Activated naive CD4-positive, alpha-beta T cell (primary cell): ENCODE results near the gene LIPI.
"Not testable (repeated sequence)": the region's sequence is repeated elsewhere in the genome, so short reads cannot be mapped to it uniquely, and the experiment has no call there.

ENCODE experiments used
- DNase-seq, 4 experiments: peaks; one replicate each; lab custom pipeline; 2025; lab: John Stamatoyannopoulos, UW

LIPI gene

DNA sequence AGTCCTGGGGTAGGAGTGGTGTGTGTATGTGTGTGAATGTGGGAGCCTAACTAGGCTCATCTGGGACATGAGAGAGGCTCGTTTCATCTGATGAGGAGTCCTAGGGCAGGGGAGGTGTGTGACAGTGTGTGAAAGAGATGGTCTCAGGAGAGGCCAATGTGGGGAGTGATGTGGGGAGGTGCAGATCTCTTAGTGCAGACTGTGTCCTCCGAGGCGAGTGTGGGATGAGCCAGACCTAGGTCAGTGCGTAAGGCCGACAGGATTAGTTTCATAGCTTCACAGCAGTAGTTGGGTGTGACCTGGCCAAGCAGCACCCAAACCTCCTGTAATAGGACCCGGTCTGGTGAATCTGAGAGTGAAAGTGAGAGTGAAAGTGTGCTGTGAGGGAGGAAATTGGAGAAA, 94.7 kb downstream of the LIPI start:
- DNase-seq = no peak

DNA sequence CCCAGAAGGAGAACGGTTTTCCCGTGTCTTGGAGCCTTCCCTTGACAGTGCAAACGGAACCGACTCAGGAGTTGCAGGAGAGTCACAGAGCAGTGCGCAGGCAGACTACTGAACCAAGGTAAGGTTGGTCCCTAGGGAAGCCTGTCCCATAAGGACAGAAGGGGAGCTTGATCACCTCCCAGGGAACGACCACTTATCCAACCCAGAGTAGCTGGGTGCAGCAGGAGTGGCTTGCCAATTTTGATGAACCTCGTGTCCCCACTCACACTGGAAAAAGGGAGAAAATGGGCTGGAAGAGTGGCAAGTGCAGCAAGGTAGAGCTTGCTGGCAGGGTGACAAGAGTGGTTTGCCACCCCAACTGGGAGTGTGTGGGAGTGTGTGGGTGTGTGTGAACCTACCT, 95.1 kb downstream of the LIPI start:
- DNase-seq = no peak

DNA sequence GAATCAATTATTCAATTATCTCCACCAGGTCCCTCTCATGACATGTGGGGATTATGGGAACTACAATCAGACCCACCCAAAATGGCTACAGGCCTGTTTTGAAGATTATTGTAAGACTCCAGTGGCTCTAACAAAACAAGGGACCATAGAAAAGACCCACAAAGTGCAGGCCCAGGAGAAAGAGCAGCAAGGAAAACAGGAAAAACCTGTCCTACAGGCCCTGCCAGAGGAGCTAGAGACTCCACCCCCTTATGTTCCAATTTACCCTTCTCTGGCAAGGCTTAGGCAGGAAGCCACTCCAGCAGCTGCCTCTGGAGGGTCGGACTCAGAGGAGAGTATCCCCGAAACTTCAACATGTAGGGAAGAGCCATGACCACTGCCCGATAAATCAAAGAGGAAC, 96.5 kb downstream of the LIPI start:
- DNase-seq = no peak

DNA sequence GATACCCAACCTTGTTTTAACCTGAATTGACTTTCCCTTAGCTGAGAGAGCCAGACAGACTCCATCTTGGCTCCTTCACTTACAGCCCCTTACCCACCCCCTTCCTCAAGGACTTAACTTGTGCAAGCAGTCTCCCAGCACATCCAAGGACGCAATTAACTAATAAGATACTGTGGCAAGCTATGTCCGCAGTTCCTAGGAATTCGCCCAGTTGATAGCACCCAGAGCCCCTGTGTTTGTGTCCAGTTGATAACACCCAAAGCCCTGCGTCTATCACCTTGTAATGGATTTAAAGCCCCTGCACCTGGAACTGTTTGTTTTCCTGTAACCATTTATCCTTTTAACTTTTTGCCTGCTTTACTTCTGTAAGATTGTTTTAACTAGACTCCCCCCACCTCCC, 106.2 kb downstream of the LIPI start:
- DNase-seq = not testable (repeated sequence)

DNA sequence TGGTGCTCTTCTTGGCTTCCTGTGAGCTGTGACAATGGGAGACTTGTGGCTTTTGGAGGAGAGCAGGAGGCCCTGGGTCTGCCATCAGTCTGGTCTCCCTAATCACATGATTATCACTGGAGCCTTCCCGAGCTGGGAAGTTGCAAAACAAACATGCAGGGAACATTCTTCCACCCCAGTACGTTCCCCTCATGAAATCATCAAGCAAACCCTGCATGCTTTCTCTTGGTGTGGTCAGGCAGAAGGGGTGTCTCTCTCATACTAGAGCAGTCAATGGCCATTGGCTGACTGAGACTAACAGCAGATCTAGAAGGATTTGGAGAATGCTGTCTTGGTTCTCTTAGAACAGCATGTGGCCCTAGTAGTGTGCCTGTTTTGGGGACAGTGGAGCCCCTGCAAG, 111.2 kb downstream of the LIPI start:
- DNase-seq = no peak

DNA sequence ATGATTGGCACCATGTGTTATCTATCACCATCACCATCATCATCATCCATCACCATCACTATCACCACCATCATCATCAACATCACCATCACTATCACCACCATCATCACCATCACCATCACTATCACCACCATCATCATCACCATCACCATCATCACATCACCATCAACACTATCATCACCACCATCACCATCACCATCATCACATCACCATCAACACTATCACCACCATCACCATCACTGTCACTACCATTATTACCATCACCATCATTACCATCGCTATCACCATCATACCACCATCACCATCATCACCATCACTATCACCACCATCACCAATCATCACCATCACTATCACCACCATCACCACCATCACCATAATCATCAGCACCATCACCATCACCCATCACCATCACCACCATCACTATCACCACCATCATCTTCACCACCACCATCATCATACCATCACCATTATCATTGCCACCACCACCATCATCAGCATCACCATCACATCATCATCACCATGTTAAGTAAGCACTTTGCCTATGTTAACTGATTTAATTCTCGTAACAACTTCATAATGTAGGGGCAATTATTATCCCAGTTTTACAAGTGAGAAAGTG, 112.8 kb downstream of the LIPI start:
- DNase-seq = no peak

DNA sequence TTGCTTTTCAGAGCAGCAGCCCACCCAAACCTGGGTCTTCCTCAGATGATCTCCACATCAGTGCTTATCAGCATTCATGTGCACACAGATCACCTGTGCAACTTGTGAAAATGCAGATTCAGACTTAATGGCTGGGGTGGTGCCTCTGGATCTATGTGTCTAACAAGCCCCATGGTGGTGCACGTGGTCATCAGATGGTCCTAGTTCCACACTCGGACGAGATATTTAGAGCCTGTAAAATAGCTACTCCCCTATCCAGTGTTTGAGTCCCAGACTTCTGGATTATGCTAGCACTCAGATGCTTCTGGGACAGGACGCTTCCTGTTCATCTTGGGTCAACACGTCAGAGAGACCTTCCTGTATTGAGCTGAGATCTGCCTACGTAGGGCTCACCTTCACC, 114.2 kb downstream of the LIPI start:
- no peak for DNase-seq

DNA sequence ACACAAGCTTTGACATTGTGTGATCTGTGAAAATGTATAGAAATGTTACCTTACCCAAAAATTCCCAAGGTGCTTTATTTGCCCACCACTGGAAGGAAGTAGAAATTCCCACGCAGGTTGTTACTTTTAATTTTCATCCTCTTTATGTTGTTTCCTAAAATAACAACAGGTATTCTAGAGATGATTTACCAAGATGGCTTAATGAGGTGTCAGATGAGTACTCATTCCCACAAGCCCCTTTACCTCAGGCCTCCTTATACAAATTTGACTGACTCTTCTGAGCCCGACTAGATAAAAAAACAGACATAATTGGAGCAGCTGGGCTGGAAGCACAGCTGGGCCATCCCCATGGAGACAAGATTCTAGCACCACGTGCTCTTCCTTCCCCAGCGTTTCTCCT, 114.6 kb downstream of the LIPI start:
- no peak for DNase-seq

DNA sequence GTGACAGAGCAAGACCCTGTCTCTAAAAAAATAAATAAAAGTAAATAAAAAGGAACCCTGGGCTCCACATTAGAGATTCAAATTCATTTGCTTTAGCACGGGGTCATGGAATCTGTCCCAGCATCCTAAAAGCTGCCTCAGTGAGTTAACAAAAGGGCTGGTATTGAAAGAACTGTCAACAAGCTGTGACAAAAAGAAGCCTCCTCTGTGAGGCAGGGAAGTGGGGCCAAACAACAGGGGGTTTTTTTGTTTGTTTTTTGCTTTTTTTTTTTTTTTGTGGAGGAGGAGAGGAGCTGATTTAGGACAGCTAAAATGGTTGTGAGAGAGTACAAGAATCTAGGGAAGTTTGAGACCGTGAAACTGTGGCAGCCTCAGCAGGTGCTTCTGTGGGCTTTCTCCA, 115.7 kb downstream of the LIPI start:
- no peak for DNase-seq

DNA sequence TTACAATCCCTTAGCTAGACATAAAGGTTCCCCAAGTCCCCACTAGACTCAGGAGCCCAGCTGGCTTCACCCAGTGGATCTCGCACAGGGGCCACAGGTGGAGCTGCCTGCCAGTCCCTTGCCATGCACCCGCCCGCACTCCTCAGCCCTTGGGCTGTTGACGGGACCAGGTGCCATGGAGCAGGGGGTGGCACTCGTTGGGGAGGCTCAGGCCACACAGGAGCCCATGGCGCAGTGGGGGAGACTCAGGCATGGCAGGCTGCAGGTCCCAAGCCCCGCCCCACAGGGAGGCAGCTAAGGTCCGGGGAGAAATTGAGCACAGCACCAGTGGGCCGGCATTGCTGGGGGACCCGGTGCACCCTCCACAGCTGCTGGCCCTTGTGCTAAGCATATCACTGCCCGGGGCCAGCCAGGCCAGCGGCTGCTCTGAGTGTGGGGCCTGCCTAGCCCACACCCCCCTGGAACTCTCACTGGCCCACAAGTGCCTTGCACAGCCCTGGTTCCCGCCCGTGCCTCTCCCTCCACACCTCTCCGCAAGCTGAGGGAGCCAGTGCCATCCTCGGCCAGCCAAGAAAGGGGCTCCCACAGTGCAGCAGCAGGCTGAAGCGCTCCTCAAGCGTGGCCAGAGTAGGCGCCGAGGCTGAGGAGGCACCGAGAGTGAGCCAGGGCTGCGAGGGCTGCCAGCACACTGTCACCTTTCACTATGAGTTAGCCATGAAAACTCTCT, 117.8 kb downstream of the LIPI start:
- DNase-seq = no peak

DNA sequence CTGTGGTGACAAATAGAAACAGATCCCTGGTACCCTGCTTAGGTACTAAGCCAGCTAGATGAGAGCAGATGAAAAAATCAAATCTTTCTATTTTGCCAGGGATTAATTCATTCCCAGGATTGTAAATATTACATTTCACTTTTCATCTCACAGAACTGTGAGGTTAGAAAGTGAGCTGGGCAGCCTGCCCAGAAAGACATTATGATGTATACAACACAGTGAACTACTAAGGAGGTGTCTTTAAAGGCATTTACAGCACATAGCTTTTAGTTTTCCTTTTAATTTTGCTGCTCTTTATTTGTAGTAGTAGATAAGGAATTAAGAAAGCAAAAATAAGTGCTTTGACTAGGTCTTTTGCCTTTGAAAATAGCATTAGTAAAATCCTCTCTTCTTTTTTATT, 120.6 kb downstream of the LIPI start:
- DNase-seq = not testable (repeated sequence)

DNA sequence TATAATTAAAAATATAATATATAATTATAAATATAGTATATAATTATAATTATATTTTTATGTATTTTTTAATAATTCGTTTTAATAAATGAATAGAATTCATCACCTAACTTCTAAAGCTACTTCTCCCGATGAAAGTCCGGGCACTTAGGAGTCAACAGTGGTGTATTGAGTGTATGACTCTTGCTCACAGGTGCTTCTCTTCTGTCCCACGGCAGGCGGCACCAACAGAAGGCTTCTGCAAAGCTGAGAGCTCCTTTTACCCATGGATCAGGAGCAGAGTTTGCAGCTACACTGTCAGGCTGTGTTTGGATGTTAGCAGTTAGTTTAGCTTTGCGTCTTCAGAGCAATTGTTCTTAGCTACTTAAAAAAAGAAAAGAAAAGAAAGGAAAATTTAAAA, 122.4 kb downstream of the LIPI start:
- DNase-seq = no peak

DNA sequence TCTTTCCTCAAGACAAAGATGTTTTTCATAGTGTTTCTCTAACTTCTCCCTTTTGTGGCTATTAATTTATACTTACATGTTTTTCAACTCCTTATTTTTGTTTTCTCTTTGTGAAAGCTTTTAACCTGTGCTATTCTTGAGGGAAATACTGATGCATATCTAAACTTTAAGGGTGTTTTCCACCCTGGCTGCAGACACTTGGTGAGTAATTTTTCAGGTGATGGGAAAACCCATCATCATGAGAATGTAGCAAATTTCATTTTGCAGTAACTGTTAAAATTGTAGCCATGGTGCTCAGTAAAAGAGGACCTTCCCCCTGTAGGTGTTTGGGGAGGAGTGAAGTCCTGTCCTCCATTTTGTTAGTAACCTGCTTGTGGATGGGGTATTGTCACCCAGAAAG, 124.2 kb downstream of the LIPI start:
- no peak for DNase-seq

DNA sequence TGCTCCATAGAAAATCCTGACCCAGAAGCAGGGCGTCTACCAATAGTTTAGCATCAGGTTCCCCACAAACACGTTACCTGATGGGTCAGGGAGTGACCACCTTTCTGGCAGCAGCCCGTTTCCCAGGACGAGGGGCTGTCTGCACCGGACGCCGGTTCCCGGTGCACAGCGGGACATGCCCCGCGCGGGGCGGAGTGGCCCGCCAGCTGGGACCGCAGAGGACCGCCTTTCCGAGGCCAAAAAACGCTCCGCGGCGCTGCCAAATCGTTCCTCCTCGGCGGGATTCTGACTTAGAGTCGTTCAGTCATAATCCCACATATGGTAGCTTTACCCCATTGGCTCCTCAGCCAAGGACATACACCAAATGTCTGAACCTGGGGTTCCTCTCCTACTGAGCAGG, 126.1 kb downstream of the LIPI start:
- DNase-seq = no peak

DNA sequence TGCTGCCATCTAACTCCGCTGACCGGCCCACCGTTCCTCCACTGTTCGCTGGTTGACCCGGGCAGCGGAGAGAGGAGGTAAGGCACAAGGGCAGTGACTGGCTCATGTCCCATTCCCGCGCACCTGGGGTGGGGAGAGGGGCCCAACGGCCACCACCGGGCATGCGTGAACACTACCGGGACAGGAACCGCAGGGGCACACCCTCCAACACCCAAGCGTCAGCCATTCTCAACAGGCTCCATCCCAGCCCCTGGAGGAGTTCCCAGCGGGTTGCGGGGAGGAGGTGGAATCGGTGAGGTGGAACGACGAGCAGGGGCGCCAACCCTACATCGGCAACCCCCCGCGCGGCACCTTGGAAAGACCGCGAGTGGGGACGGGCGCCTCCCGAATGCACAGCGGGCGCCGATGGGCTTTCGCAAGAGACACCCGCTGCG, 126.7 kb downstream of the LIPI start:
- DNase-seq = no peak

DNA sequence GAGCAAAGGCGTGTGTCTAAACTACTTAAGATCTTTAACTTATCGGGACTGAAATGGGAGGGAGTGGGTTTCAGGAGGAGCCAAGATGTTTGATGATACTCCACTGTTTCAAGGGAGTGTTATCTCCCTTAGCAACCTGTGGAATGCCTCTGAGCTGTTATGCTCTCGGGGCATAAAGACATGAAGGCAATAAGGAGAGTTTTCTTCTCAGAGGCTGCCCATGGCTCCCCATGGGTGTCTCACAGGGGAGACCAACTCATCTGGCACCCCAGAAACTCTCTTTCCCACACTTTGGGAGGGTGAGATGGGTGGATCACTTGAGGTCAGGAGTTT, 130.0 kb downstream of the LIPI start:
- no peak for DNase-seq

DNA sequence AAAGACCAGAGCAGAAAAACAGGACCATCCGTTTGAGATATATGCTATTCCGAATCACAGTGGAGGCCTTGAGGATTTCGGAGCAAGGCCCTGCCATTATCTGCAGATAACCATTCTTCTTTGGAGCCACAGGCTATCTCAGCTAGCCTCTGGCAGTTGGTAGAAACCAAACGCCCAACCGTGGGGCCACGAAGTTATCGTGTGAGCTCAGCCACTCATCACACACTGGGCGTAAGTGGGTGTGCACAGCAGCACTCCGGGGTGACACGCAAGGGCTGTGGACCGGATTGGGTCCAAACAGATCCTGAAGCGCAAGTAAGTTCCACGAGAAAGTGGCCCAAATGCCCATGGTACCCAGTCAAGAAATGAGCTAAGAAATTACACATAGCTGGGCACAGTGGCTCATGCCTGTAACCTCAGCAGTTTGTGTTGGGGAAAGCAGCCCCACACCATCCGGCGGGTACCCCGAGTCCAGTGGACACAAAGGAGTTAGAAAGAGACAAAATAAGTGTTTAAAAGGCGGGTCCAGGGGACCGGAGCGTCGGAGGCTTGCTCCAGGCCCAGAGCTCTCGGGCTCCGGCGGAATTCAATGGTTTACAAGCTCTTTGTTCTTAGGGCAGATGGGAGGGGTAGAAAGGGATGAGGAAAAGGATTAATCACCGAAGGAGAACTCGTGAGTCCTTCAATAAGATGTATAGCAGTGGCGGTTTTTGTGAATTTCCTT, 130.6 kb downstream of the LIPI start:
- DNase-seq = no peak

DNA sequence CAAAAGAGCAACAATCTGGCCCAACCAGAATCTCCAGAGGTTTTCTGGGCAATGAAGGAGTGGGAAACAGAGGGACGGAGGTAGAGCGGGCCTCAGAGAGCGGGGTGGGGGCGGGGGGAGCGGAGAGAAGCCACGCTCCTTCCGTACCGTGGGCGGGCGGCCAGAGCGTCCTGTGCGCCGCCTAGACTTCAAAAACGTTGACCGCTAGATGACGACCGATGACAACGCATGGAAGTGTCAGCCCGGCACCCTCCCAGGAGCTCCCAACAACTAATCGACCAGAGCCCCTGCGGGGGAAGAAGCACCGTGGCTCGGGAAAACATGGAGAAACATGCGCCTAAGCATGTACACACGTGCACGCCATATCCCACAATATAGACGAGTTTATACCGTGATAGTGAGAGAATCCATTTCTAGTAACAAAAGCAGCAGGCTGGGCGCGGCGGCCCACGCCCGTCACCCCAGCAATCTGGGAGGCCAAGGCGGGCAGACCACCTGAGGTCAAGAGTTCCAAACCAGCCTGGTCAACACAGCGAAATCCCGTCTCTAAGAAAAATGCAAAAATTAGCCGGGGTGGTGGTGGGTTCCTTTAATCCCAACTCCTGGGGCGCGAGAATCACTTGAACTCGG, 131.9 kb downstream of the LIPI start:
- DNase-seq = no peak

DNA sequence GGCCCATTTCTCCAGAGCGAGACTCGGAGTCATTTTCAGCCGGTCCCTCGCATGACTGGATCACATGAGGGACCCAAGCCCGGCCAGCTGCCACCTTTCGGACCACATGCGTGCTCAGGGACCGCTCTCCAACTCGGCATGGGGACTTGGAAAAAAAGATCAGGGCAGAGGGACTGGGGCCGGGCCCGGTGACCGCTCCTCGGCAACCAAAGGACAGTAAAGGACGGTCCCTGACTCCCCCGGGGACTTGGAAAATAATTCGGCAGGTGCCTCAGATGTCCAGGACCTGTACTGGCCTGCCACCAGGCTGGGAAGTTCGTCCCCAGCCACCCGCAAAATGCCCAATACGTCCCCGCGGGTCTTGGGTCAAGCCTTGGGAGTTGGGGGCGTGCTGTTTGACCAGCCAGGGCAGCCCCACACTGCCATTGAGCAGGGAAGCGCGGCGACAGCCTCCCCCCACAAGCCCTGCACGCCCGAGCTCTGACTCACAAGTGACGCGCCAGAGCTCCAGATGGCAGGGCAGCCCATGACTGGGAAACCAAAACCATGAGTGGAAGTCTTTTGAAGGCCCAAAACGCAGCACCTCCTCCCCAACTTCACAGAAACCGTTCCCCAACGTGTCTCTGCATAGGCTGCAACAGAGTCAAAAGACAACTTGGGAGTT, 134.5 kb downstream of the LIPI start:
- no peak for DNase-seq

DNA sequence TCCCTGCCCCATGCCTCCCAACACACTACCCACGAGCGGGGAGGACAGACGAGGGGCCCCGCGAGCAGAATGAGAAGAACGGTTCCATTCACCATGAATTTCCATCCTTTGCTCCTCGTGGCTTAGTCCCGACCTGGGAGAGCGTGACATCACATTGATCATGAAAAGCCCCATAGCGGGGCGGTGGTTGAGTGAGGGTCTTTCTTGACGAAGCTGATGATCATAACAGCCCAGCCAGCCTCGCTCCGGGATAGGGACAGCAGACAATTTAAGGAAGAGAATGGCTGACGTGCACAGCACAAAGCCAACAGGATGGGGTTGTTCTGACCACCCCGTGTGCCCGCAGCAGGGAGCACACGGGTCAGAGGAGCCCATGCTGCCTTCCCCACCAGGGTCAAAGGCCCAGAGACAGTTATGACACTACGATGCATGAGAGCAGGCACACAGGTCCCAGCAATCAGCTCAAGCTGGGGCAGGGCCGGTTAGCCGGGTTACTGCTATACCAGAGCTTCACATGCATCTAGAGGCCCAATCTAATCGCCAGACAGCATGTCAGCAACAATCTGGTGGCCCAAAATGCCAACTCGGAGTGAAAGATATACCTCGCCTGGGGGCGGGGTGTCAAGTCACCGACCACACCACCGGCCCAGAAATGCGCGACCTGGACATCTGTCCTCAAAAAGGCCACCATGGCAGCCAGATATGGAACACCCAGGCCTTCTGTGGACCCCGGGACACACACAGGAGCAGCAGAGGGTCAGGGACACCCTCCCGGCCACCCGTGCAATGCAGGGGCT, 135.2 kb downstream of the LIPI start:
- DNase-seq = no peak

DNA sequence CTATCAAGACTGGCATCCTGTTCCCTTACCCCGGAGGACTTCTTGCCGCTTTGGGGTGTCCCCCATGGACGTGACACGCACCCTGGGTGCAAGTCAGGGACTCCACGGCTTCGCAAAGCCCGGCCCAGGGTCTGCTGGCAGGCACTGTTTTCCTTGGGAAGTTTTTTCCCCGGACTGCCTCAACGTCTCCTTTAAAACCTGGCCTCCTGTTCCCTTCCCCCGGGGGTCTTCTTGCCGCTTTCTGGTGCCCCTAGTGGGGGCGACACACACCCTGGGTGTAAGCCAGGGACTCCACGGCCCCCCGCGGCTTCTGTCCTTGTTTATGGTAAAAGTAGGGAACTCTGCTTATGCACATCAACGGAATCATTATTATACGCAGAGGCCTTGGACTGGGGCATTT, 136.6 kb downstream of the LIPI start:
- no peak for DNase-seq

DNA sequence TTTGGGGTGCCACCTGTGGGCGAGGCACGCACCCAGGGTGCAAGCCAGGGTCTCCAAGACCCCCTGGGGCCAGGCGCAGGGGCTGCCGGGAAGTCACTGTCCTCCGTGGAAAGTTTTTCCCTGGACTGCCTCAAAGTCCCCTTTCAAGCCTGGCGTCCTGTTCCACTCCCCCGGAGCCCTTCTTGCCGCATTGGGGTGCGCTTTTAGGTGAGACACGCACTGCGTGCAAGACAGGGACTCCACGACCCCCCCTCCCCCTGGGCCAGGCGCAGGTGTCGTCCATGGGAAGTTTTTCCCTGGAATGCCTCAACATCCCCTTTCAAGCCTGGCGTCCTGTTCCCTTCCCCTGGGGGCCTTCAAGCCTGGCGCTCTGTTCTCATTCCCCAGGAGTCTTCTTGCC, 137.1 kb downstream of the LIPI start:
- no peak for DNase-seq
